HL-60/S4 treated with phorbol 12-myristate 13-acetate at 8.2 ng/mL for 4 days and 3 days (cell line): ENCODE data around the gene VTA1.

Experiments
- in situ Hi-C: fragments of 300-500 bp; cut with MboI; formaldehyde crosslinking; loops from 2 replicates; pipeline ENCODE4 v1.15.0; 2022; ENCODE audit warnings: low sequenced_read_pairs

The VTA1 gene

GRCh38 chr6:142262231-142262630 lies 115.2 kb downstream of the VTA1 start:
- in situ Hi-C loops: no loop called here

- in situ Hi-C loops: no loop called here
Measured at GRCh38 chr6:142265476-142265875, 118.4 kb downstream of the VTA1 start.

- in situ Hi-C loops: no loop called here
Measured at GRCh38 chr6:142266060-142266459, 119.0 kb downstream of the VTA1 start.

- in situ Hi-C loops: no loop called here
Measured at GRCh38 chr6:142271476-142271875, 124.4 kb downstream of the VTA1 start.
